Keratinocyte (primary cell): ENCODE measurements around the gene LONP1. TPM values are rescaled to one million over a fixed set of nuclear protein-coding genes. Genes with fewer than 3 reads are reported as not detected.

Experiments used
- DNase-seq: peaks from one replicate; pipeline ENCODE4 v3.0.0-alpha.2; 2011; ENCODE audit warnings: low read depth, missing footprints, low spot score
- FAIRE-seq: peaks from 2 replicates; lab custom pipeline; 2011; peaks lifted over from hg19 to GRCh38; lab: Jason Lieb, UNC
- H2AFZ ChIP-seq: 2 replicates; pipeline ENCODE4 v1.6.0; 2012; ENCODE audit warnings: low read length, control low read depth, inconsistent platforms; ENCODE audit not compliant: control insufficient read depth
- H3K27ac ChIP-seq: 2 replicates; pipeline ENCODE4 v1.5.1; 2011; ENCODE audit warnings: low read length; ENCODE audit not compliant: control insufficient read depth, insufficient read depth
- H3K27me3 ChIP-seq: 3 replicates; pipeline ENCODE4 v1.6.0; 2011; ENCODE audit warnings: low read length; ENCODE audit not compliant: control insufficient read depth, insufficient read depth; ENCODE audit errors: extremely low read depth
- H3K36me3 ChIP-seq, 2 experiments: 2 replicates in 1 of 2; 3 replicates in 1 of 2; pipeline ENCODE4 v1.5.1; 2011; ENCODE audit warnings: low read length in 2 of 2, mild to moderate bottlenecking in 1 of 2; ENCODE audit not compliant: control insufficient read depth in 2 of 2, insufficient read depth in 2 of 2; ENCODE audit errors: extremely low read depth in 1 of 2
- H3K4me1 ChIP-seq: 3 replicates; pipeline ENCODE4 v1.5.1; 2011; ENCODE audit warnings: low read length; ENCODE audit not compliant: control insufficient read depth, insufficient read depth; ENCODE audit errors: extremely low read depth
- H3K4me2 ChIP-seq: 3 replicates; pipeline ENCODE4 v1.6.0; 2011; ENCODE audit warnings: low read depth, low read length; ENCODE audit not compliant: control insufficient read depth, insufficient read depth; ENCODE audit errors: extremely low read depth
- H3K4me3 ChIP-seq, 3 experiments: fragments of 200-600 bp in 1 of 3; sonication (generic) in 1 of 3; 2 replicates in 2 of 3; 3 replicates in 1 of 3; pipeline ENCODE4 v1.5.1; 2011 to 2016; ENCODE audit warnings: low read length in 3 of 3, mild to moderate bottlenecking in 3 of 3, control low read depth in 2 of 3, inconsistent platforms in 1 of 3, low read depth in 1 of 3, mixed read lengths in 1 of 3, mixed run types in 1 of 3, moderate library complexity in 1 of 3; ENCODE audit not compliant: control insufficient read depth in 2 of 3, insufficient read depth in 2 of 3; ENCODE audit errors: extremely low read depth in 1 of 3
- H3K79me2 ChIP-seq: 2 replicates; pipeline ENCODE4 v1.6.0; 2012; ENCODE audit warnings: low read length; ENCODE audit not compliant: control insufficient read depth, insufficient read depth
- H3K9ac ChIP-seq: 3 replicates; pipeline ENCODE4 v1.6.0; 2011; ENCODE audit warnings: low read length; ENCODE audit not compliant: control insufficient read depth, insufficient read depth; ENCODE audit errors: extremely low read depth
- H3K9me1 ChIP-seq: 3 replicates; pipeline ENCODE4 v1.6.0; 2011; ENCODE audit warnings: low read length; ENCODE audit not compliant: control insufficient read depth, insufficient read depth; ENCODE audit errors: extremely low read depth
- H3K9me3 ChIP-seq: 2 replicates; pipeline ENCODE4 v1.5.1; 2012; ENCODE audit warnings: low read depth, low read length; ENCODE audit not compliant: control insufficient read depth
- H4K20me1 ChIP-seq: 3 replicates; pipeline ENCODE4 v1.6.0; 2011; ENCODE audit warnings: low read length; ENCODE audit not compliant: control insufficient read depth, insufficient read depth; ENCODE audit errors: extremely low read depth
- EZH2 ChIP-seq: IDR thresholded peaks from one replicate; pipeline ENCODE4 v1.6.1; 2012; ENCODE audit warnings: inconsistent platforms, mild to moderate bottlenecking, low read length, moderate library complexity
- dilution Hi-C: fragments of 300-500 bp; cut with MboI; formaldehyde crosslinking; loops from one replicate; pipeline ENCODE4 v1.7.0; 2020; ENCODE audit warnings: low sequenced_read_pairs; ENCODE audit not compliant: extremely low pct_ligation_motif_present
- polyA plus RNA-seq, 5 experiments: library from polyadenylated mRNA; depleted of rRNA in 3 of 5; stranded (reverse) in 3 of 5; stranded (forward) in 1 of 5; unstranded in 1 of 5; fragments of >200 nt; gene quantifications; 1 replicate in 1 of 5; 2 replicates in 3 of 5; 3 replicates in 1 of 5; pipeline versions ENCODE4 v1.2.1 to v1.2.3, GENCODE V29; 2011 to 2012; ENCODE audit warnings: missing spikeins in 2 of 5, low read depth in 1 of 5, low replicate concordance in 1 of 5
- TF ChIP-seq, protein P1 (sequence below), 3 experiments: IDR thresholded peaks in 1 of 3; conservative IDR thresholded peaks in 1 of 3; optimal IDR thresholded peaks in 1 of 3; 2 replicates in 2 of 3; 3 replicates in 1 of 3; pipeline versions ENCODE3 to v1.5.1; 2011; ENCODE audit warnings: low read length in 3 of 3, mild to moderate bottlenecking in 3 of 3, moderate library complexity in 2 of 3, control low read depth in 1 of 3, inconsistent platforms in 1 of 3; ENCODE audit not compliant: insufficient read depth in 2 of 3; ENCODE audit errors: extremely low read depth in 1 of 3

The LONP1 gene
- polyA plus RNA-seq, 1 donor (not counting 4 experiments of a cell fraction or from before 2014, with no cell fraction given) = 24.2 TPM

DNA sequence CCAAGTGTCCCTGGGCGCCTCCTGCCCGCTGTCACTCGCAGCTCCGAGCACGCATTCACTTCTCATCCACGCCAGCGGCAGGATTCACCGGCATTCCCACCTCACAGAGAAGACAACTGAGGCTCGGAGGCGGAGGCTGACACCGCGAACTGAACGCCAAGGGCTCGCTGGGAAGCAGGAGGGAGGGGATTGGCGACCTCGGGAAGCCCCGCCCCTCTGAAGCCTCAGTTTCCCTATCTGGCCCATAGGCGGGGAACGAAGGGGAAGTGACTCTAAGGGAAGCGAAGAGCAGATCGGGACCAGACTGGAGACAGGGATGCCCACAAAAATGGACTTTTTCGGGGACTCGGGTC lies 39.9 kb downstream of the LONP1 start:
- H3K79me2 ChIP-seq = peaks cover 10% of the 10 kb centered on the region
- H3K36me3 ChIP-seq = peaks cover 6 to 8% of the 10 kb centered on the region in 2 experiments
- peak overlapping the region; percentile 90 for H3K4me2 ChIP-seq
- peak overlapping the region; percentile 88 for H3K27ac ChIP-seq
- peak overlapping the region; percentile 85 for H3K9ac ChIP-seq
- dilution Hi-C loops = no loop called here
- H2AFZ ChIP-seq = peak overlapping the region; percentile 85
- H3K9me3 ChIP-seq = no peaks in the 10 kb centered on the region
- H3K4me3 ChIP-seq = peak overlapping the region; percentile 94 to 99 (median 95)
- no peaks in the 10 kb centered on the region for H3K9me1 ChIP-seq
- FAIRE-seq (no peak), DNase-seq (no peak)
- no peak for TF ChIP-seq EZH2
- TF ChIP-seq, protein P1, sequence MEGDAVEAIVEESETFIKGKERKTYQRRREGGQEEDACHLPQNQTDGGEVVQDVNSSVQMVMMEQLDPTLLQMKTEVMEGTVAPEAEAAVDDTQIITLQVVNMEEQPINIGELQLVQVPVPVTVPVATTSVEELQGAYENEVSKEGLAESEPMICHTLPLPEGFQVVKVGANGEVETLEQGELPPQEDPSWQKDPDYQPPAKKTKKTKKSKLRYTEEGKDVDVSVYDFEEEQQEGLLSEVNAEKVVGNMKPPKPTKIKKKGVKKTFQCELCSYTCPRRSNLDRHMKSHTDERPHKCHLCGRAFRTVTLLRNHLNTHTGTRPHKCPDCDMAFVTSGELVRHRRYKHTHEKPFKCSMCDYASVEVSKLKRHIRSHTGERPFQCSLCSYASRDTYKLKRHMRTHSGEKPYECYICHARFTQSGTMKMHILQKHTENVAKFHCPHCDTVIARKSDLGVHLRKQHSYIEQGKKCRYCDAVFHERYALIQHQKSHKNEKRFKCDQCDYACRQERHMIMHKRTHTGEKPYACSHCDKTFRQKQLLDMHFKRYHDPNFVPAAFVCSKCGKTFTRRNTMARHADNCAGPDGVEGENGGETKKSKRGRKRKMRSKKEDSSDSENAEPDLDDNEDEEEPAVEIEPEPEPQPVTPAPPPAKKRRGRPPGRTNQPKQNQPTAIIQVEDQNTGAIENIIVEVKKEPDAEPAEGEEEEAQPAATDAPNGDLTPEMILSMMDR (optimal IDR thresholded peaks at IDR 0.05 in 1 of 3, IDR thresholded peaks at IDR 0.05 in 1 of 3, conservative IDR thresholded peaks at IDR 0.05 in 1 of 3; ENCODE audit: extremely low read depth in 1 of 3, insufficient read depth in 2 of 3, low read length in 3 of 3) = no peak
- no peaks in the 10 kb centered on the region for H4K20me1 ChIP-seq
- H3K27me3 ChIP-seq = no peaks in the 10 kb centered on the region
- H3K4me1 ChIP-seq = peaks cover 18% of the 10 kb centered on the region

DNA sequence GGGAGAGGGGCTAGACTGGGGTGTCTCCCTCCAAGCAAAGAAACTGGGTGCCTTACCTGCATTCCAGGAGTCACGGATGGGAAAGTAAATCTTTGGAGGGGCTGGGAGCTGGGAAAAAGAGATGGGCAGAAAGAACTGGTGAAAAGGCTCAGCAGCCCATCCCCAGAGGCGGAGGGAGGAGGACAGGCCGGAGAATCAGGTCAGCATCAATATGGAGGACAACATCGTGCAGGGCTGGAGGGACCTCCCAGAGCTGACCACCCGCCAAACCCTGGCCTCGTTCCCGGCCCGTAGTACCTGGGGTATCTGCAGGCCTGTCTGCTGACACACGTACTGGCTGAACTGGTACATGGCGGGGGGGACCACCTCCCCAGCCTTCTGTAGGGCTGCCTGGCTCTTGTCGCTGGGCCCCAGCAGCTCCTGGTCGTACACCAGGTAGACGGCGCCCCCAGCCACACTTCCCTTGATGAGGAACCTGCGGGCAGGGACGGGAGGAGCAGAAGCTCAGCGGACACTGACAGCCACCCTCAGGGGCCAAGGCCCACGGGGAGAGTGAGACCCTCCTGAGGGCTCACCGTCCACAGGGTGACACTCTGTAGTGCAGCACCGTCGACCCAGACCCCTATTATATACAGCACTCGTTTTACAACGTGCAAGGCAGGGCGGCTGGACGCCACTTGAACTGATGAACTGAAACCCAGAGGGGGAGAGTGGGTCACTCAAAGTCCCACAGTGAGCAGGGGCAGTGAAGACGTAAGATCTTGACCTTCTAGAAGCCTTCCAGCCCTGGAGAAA lies 40.5 kb downstream of the LONP1 start:
- no peak for DNase-seq
- Histone ChIP-seq H3K27me3 (no peaks in the 10 kb centered on the region), H3K4me1 (peaks cover 18% of the 10 kb centered on the region), H3K27ac (peak overlapping the region; percentile 88), H4K20me1 (no peaks in the 10 kb centered on the region), H3K9me3 (no peaks in the 10 kb centered on the region), H3K79me2 (peaks cover 10% of the 10 kb centered on the region), H2AFZ (peak overlapping the region; percentile 85), H3K9ac (peak overlapping the region; percentile 85), H3K4me3 (peak overlapping the region; percentile 94 to 99 (median 95)), H3K36me3 (peaks cover 4 to 8% of the 10 kb centered on the region in 2 experiments), H3K4me2 (peak overlapping the region; percentile 90), H3K9me1 (no peaks in the 10 kb centered on the region)
- dilution Hi-C loops = no loop called here
- TF ChIP-seq, protein P1 (optimal IDR thresholded peaks at IDR 0.05 in 1 of 3, IDR thresholded peaks at IDR 0.05 in 1 of 3, conservative IDR thresholded peaks at IDR 0.05 in 1 of 3; ENCODE audit: extremely low read depth in 1 of 3, insufficient read depth in 2 of 3, low read length in 3 of 3) = no peak
- no peak for TF ChIP-seq EZH2
- peak; percentile 69 for FAIRE-seq
